Neutrophil (primary cell): ENCODE data around the gene VWA8.

ENCODE experiments used
- H3K27ac ChIP-seq: fragments of 200-600 bp; sonication (generic); 2 replicates; pipeline ENCODE4 v1.5.1; 2016; ENCODE audit warnings: mild to moderate bottlenecking, moderate library complexity
- H3K27me3 ChIP-seq: fragments of 200-600 bp; sonication (generic); 2 replicates; pipeline ENCODE4 v1.6.0; 2016; ENCODE audit warnings: mild to moderate bottlenecking
- H3K36me3 ChIP-seq: fragments of 200-600 bp; sonication (generic); 2 replicates; pipeline ENCODE4 v1.5.1; 2017
- H3K4me1 ChIP-seq, 2 experiments: fragments of 200-600 bp in 1 of 2; sonication (generic) in 1 of 2; 1 replicate in 1 of 2; 2 replicates in 1 of 2; pipeline versions ENCODE4 v1.5.1 to v1.6.1; 2013 to 2016; ENCODE audit warnings: low read depth in 1 of 2, low read length in 1 of 2, mild to moderate bottlenecking in 1 of 2, moderate library complexity in 1 of 2; ENCODE audit not compliant: control insufficient read depth in 1 of 2, insufficient read depth in 1 of 2
- H3K4me3 ChIP-seq, 2 experiments: fragments of 200-600 bp in 1 of 2; sonication (generic) in 1 of 2; 1 replicate in 1 of 2; 2 replicates in 1 of 2; pipeline ENCODE4 v1.5.1; 2013 to 2016; ENCODE audit warnings: low read depth in 1 of 2, low read length in 1 of 2, mild to moderate bottlenecking in 1 of 2, moderate library complexity in 1 of 2
- H3K9me3 ChIP-seq: fragments of 200-600 bp; sonication (generic); 2 replicates; pipeline ENCODE4 v1.5.1; 2016
- TF ChIP-seq, protein P1 (sequence below): fragments of 200-600 bp; sonication (generic); IDR thresholded peaks from 2 replicates; pipeline ENCODE4 v1.5.1; 2016; ENCODE audit warnings: antibody characterized with exemption

The VWA8 gene

DNA sequence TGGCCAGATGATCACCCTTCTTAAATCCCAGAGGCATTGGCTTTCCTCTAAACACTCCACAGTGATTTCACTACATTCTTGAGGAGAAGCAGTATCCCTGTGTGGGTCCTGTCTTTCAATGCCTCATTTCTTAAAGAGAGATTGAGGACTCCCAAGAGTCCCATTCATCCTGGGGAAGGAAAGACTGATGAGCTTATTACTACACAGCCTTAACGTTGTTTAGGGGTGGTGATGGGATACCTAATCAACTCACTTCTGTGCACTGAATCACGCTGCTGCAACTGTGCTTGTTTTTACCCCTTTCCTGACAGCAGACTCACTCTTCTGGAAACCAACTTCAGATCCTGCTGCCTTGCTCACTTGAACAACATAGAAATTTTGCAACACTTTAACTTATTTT, 300.5 kb downstream of the VWA8 start:
- Histone ChIP-seq H3K9me3 (no peaks in the 10 kb centered on the region), H3K4me1 (peaks cover 2 to 3% of the 10 kb centered on the region in 2 experiments), H3K27ac (no peak overlapping the region), H3K4me3 (no peak overlapping the region), H3K27me3 (no peaks in the 10 kb centered on the region), H3K36me3 (no peaks in the 10 kb centered on the region)
- TF ChIP-seq, protein P1, sequence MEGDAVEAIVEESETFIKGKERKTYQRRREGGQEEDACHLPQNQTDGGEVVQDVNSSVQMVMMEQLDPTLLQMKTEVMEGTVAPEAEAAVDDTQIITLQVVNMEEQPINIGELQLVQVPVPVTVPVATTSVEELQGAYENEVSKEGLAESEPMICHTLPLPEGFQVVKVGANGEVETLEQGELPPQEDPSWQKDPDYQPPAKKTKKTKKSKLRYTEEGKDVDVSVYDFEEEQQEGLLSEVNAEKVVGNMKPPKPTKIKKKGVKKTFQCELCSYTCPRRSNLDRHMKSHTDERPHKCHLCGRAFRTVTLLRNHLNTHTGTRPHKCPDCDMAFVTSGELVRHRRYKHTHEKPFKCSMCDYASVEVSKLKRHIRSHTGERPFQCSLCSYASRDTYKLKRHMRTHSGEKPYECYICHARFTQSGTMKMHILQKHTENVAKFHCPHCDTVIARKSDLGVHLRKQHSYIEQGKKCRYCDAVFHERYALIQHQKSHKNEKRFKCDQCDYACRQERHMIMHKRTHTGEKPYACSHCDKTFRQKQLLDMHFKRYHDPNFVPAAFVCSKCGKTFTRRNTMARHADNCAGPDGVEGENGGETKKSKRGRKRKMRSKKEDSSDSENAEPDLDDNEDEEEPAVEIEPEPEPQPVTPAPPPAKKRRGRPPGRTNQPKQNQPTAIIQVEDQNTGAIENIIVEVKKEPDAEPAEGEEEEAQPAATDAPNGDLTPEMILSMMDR = no peak

DNA sequence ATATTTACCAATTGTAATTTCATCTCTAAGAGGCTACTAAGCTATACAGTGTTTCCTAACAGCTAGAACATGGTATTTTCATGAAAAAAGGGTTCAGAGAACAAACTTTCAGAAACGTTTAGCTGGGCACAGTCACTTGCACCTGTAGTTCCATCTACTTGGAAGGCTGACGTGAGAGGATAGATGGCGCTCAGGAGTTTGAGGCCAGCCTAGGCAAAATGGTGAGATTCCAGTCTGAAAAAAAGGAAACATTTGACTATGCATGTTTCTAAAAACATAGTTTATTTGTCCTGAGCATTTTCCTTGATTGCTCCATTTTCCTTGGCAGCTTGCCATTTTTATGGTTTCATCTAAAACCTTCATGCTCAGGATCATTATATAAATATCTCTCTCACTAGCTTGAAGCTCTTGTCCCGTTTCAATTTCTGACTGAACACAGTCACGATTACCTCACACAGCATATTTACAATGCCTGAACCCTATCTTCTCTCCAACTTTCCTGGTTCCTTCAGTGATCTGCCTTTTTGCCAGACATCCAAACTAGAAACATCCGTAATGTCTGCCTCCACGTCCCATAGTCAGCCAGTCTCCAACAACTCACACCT, 302.8 kb downstream of the VWA8 start:
- H3K27me3 ChIP-seq = no peaks in the 10 kb centered on the region
- H3K4me3 ChIP-seq = no peak overlapping the region
- no peak overlapping the region for H3K27ac ChIP-seq
- no peaks in the 10 kb centered on the region for H3K9me3 ChIP-seq
- TF ChIP-seq, protein P1 = no peak
- H3K36me3 ChIP-seq = no peaks in the 10 kb centered on the region
- peaks cover 13 to 14% of the 10 kb centered on the region in 2 experiments for H3K4me1 ChIP-seq

DNA sequence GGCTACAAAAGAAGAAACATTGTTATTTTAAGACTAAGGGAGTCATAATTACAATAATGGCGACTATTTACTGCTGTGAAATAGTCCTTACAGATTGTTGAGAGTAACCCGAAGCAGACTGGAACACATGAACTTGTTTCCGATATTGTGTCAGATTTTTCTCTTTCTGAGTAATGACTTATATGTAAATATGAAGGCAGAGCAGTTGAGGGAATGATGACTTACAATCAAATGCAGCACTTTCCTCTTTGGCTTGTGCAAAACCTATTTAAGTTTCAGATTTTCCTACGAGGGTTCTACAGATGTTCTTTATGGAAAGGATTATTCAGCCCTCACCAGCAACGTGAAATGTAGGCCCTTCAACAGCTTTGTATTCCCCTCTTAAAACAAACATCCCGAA, 304.9 kb downstream of the VWA8 start:
- Histone ChIP-seq H3K4me3 (no peak overlapping the region), H3K9me3 (no peaks in the 10 kb centered on the region), H3K4me1 (peaks cover 27% of the 10 kb centered on the region in 2 experiments), H3K36me3 (no peaks in the 10 kb centered on the region), H3K27ac (no peak overlapping the region), H3K27me3 (no peaks in the 10 kb centered on the region)
- TF ChIP-seq, protein P1 = no peak

DNA sequence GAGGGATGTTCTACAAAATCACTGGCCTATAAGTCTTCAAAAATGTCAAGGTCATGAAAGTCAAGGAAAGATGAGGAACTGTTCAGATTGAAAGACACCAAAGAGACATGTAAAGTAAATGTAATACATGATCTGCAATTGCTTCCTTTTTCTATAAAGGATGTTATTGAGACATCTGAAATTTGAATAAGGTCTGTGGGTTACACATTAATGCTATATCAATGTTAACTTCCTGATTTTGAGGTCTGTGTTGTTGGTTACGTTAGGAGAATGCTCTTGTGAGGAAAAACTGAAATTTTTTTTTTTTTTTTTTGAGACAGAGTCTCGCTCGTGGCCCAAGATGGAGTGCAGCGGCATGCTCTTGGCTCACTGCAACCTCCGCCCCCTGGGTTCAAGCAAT, 306.1 kb downstream of the VWA8 start:
- Histone ChIP-seq H3K9me3 (no peaks in the 10 kb centered on the region), H3K36me3 (no peaks in the 10 kb centered on the region), H3K27ac (no peak overlapping the region), H3K27me3 (no peaks in the 10 kb centered on the region), H3K4me3 (no peak overlapping the region), H3K4me1 (peaks cover 27% of the 10 kb centered on the region in 2 experiments)
- TF ChIP-seq, protein P1 = no peak

DNA sequence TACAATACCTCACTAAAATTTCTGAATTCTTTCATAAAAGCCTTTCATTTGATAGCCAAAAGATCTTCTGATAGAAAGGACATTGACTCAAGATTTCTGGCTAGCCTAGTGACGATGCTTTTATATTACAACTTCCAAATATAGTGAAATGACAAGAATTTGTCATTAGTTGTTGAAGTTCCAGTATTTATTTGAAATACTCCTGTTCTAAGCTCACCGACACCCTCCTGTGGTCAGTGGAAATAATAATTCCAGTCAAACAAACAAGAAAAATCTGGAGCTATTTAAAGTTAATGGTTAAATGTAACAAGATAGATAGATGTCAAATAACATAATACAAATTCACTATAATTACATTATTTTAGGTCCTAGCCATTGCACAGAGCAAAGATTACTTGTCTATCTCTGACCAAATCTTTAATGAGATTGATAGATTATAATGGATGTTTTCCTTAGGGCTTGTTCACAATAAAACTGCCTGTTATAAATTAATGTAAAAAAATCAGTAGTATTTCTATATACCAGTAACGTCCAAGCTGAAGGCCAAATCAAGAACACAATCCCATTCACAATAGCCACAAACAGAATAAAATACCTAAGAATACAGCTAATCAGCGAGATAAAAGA, 308.1 kb downstream of the VWA8 start:
- TF ChIP-seq, protein P1 = no peak
- Histone ChIP-seq H3K9me3 (no peaks in the 10 kb centered on the region), H3K27me3 (no peaks in the 10 kb centered on the region), H3K4me1 (peaks cover 27% of the 10 kb centered on the region in 2 experiments), H3K36me3 (no peaks in the 10 kb centered on the region), H3K4me3 (no peak overlapping the region), H3K27ac (no peak overlapping the region)
